Retinal pigment epithelial cell (primary cell): Measurements from ENCODE around the gene ACOXL.

Experiments used
- DNase-seq: peaks from one replicate; pipeline ENCODE4 v3.0.0-alpha.2; 2010; ENCODE audit warnings: low read depth
- H3K4me3 ChIP-seq: 2 replicates; pipeline ENCODE4 v1.5.1; 2011; ENCODE audit warnings: mild to moderate bottlenecking, low read length, control low read depth, moderate library complexity
- CTCF ChIP-seq: conservative IDR thresholded peaks from 2 replicates; pipeline ENCODE4 v1.5.1; 2011; ENCODE audit warnings: low read depth, low read length, control low read depth, inconsistent platforms

ACOXL gene

GRCh38 chr2:110740747-110741349 is 8.5 kb downstream of the ACOXL start:
- no peak overlapping the region for H3K4me3 ChIP-seq
- DNase-seq: no peak
- no peak for TF ChIP-seq CTCF

- H3K4me3 ChIP-seq: no peak overlapping the region
- TF ChIP-seq CTCF: no peak
- no peak for DNase-seq
Measured at GRCh38 chr2:110741491-110741980, 9.2 kb downstream of the ACOXL start.

GRCh38 chr2:110742412-110742811 is 10.0 kb downstream of the ACOXL start:
- no peak overlapping the region for H3K4me3 ChIP-seq
- no peak for DNase-seq
- no peak for TF ChIP-seq CTCF

GRCh38 chr2:110743600-110743999 is 11.2 kb downstream of the ACOXL start:
- no peak for TF ChIP-seq CTCF
- DNase-seq: no peak
- H3K4me3 ChIP-seq: no peak overlapping the region

GRCh38 chr2:110744429-110744828 is 12.1 kb downstream of the ACOXL start:
- no peak overlapping the region for H3K4me3 ChIP-seq
- DNase-seq: no peak
- no peak for TF ChIP-seq CTCF

GRCh38 chr2:110745048-110745447 is 12.7 kb downstream of the ACOXL start:
- no peak for DNase-seq
- TF ChIP-seq CTCF: no peak
- H3K4me3 ChIP-seq: no peak overlapping the region
